ENCODE data around the gene MCU. TPM values are rescaled to one million over a fixed set of nuclear protein-coding genes. Genes with fewer than 3 reads are reported as not detected.

The MCU gene
- total RNA-seq, 1 experiment from 2014 or later = 19.2 TPM

GRCh38 chr10:72935361-72935760 is 243.4 kb downstream of the MCU start:
- BruUV-seq (replicated peaks) = no TSS peak
- no peak overlapping the region for H3K27ac Mint-ChIP-seq (ENCODE audit: low read depth, unreplicated experiment)
- H3K4me1 Mint-ChIP-seq (ENCODE audit: insufficient read depth, unreplicated experiment) = no peaks in the 10 kb centered on the region
- no peak for TF ChIP-seq CTCF (IDR thresholded peaks at IDR 0.05; ENCODE audit: unreplicated experiment)
- ChIA-PET POLR2A (interaction anchor here (0.6 kb wide), 1 partner anchor 7 kb away, joined by 3 read pairs; no protein-coding TSS in a partner anchor), CTCF (no interaction called here)
- intact Hi-C loops (cut with micrococcal nuclease) = no loop called here
- no peak overlapping the region for H3K4me3 Mint-ChIP-seq (ENCODE audit: unreplicated experiment)
- DNase-seq (ENCODE audit: unreplicated experiment) = peak; percentile 34
- no peaks in the 10 kb centered on the region for H3K27me3 Mint-ChIP-seq (ENCODE audit: insufficient read depth, unreplicated experiment)
- H3K36me3 Mint-ChIP-seq (ENCODE audit: insufficient read depth, unreplicated experiment) = no peaks in the 10 kb centered on the region
- no peaks in the 10 kb centered on the region for H3K9me3 Mint-ChIP-seq (ENCODE audit: unreplicated experiment)

Small RNA genes within 50 kb of the gene (microRNA-seq; reads per million reads assigned to microRNA genes)
- gene MIR4676 = not detected

Other genes with a start within 250 kb of the MCU start
- 25.5 and 34.8 TPM in 2 replicates for gene MICU1, start 66.1 kb upstream of the MCU start, total RNA-seq (2022)
- gene OIT3, start 201.6 kb downstream of the MCU start, total RNA-seq (2022) = not detected in 2 replicates

Data from MCF 10A (cell line).